ENCODE data around the gene RASA3. TPM values are rescaled to one million over a fixed set of nuclear protein-coding genes. Genes with fewer than 3 reads are reported as not detected.

Gene RASA3
- total RNA-seq, 1 donor from 2014 or later, result 29.9 TPM

DNA sequence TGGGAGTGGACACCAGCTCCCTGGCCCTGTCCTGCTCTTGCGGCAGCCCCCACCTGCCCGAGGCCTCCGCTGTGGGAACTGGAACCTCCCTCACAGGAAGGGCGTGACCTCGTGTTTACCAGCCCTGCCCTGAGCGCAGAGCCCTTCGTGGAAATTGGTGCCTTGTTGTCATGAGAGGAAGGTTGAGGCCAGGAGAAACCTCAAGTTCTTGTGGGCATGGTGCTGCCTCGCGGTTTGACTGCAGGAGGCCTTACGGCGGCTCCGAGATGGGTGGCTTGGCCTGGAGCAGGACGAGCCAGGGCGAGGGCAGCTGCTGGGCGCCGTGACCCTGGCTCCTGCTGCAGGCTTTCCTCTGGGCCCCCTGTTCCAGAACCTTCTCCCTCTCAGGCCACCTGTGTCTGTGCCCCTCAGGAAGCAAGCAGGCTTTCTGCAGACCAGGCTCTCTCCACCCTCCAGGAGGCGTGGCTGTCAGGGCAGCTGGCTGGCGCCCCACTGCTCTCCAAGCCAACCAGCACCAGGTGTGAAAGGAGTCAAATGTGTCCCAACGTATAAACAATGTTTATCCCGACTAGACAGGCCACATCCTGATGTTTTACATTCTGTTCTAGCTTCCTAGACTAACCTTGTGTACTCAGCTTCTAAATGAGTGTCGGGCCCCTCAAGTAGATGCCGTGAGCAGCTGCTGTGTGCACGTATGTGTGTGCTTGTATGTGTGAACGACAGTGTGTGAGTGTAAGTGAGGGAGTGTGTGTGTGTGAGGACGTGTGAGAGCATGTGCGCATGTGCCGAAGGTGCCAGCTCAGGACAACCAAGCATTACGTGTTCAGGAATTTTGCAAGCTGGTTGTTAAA lies 10.4 kb upstream of the RASA3 start:
- DNase-seq (ENCODE audit: low spot score), result peak; percentile 74
- Mint-ChIP-seq H3K4me1 (ENCODE audit: low read depth) (no peaks in the 10 kb centered on the region), H3K27me3 (ENCODE audit: low read depth) (peaks cover 2% of the 10 kb centered on the region), H3K36me3 (ENCODE audit: low read depth) (no peaks in the 10 kb centered on the region), H3K9me3 (ENCODE audit: low read depth) (no peaks in the 10 kb centered on the region), H3K4me3 (ENCODE audit: unreplicated experiment) (no peak overlapping the region), H3K27ac (ENCODE audit: unreplicated experiment) (no peak overlapping the region)
- TF ChIP-seq, protein P1, sequence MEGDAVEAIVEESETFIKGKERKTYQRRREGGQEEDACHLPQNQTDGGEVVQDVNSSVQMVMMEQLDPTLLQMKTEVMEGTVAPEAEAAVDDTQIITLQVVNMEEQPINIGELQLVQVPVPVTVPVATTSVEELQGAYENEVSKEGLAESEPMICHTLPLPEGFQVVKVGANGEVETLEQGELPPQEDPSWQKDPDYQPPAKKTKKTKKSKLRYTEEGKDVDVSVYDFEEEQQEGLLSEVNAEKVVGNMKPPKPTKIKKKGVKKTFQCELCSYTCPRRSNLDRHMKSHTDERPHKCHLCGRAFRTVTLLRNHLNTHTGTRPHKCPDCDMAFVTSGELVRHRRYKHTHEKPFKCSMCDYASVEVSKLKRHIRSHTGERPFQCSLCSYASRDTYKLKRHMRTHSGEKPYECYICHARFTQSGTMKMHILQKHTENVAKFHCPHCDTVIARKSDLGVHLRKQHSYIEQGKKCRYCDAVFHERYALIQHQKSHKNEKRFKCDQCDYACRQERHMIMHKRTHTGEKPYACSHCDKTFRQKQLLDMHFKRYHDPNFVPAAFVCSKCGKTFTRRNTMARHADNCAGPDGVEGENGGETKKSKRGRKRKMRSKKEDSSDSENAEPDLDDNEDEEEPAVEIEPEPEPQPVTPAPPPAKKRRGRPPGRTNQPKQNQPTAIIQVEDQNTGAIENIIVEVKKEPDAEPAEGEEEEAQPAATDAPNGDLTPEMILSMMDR (IDR thresholded peaks at IDR 0.05), result no peak

GRCh38 chr13:114142137-114142550 lies 9.7 kb upstream of the RASA3 start:
- Mint-ChIP-seq H3K4me1 (ENCODE audit: low read depth) (no peaks in the 10 kb centered on the region), H3K27me3 (ENCODE audit: low read depth) (peaks cover 2% of the 10 kb centered on the region), H3K36me3 (ENCODE audit: low read depth) (no peaks in the 10 kb centered on the region), H3K4me3 (ENCODE audit: unreplicated experiment) (no peak overlapping the region), H3K27ac (ENCODE audit: unreplicated experiment) (no peak overlapping the region), H3K9me3 (ENCODE audit: low read depth) (no peaks in the 10 kb centered on the region)
- peak; percentile 74 for DNase-seq (ENCODE audit: low spot score)
- TF ChIP-seq, protein P1 (IDR thresholded peaks at IDR 0.05), result no peak

- H3K27me3 Mint-ChIP-seq (ENCODE audit: low read depth), result peaks cover 2% of the 10 kb centered on the region
- no peaks in the 10 kb centered on the region for H3K4me1 Mint-ChIP-seq (ENCODE audit: low read depth)
- DNase-seq (ENCODE audit: low spot score), result peak; percentile 21
- TF ChIP-seq, protein P1 (IDR thresholded peaks at IDR 0.05), result no peak
- no peak overlapping the region for H3K4me3 Mint-ChIP-seq (ENCODE audit: unreplicated experiment)
- no peaks in the 10 kb centered on the region for H3K9me3 Mint-ChIP-seq (ENCODE audit: low read depth)
- H3K36me3 Mint-ChIP-seq (ENCODE audit: low read depth), result no peaks in the 10 kb centered on the region
- no peak overlapping the region for H3K27ac Mint-ChIP-seq (ENCODE audit: unreplicated experiment)
Observed at GRCh38 chr13:114141261-114141996, 9.0 kb upstream of the RASA3 start.

DNA sequence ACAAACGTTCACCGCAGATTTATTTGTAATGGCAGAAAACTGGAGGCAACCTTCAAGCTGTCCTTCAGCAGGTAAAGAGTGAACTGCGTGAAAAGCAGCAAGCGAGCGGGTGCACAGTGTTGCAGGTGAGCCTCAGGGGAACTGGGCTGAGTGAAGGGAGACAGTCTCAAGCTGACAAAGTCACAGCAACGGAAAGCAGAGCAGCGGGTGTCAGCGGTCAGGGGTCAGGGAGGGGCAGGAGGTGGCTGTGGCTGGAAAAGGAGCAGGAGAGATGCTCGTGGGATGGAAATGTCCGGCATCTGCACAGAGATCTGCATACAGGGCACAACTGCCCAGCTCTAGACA lies 8.5 kb upstream of the RASA3 start:
- H3K27ac Mint-ChIP-seq (ENCODE audit: unreplicated experiment), result no peak overlapping the region
- H3K4me1 Mint-ChIP-seq (ENCODE audit: low read depth), result no peaks in the 10 kb centered on the region
- TF ChIP-seq, protein P1 (IDR thresholded peaks at IDR 0.05), result no peak
- DNase-seq (ENCODE audit: low spot score), result peak; percentile 49
- H3K27me3 Mint-ChIP-seq (ENCODE audit: low read depth), result peaks cover 2% of the 10 kb centered on the region
- H3K36me3 Mint-ChIP-seq (ENCODE audit: low read depth), result no peaks in the 10 kb centered on the region
- no peak overlapping the region for H3K4me3 Mint-ChIP-seq (ENCODE audit: unreplicated experiment)
- no peaks in the 10 kb centered on the region for H3K9me3 Mint-ChIP-seq (ENCODE audit: low read depth)

- peak; percentile 48 for DNase-seq (ENCODE audit: low spot score)
- no peaks in the 10 kb centered on the region for H3K9me3 Mint-ChIP-seq (ENCODE audit: low read depth)
- TF ChIP-seq, protein P1 (IDR thresholded peaks at IDR 0.05), result no peak
- no peaks in the 10 kb centered on the region for H3K36me3 Mint-ChIP-seq (ENCODE audit: low read depth)
- no peak overlapping the region for H3K4me3 Mint-ChIP-seq (ENCODE audit: unreplicated experiment)
- no peaks in the 10 kb centered on the region for H3K4me1 Mint-ChIP-seq (ENCODE audit: low read depth)
- H3K27ac Mint-ChIP-seq (ENCODE audit: unreplicated experiment), result no peak overlapping the region
- H3K27me3 Mint-ChIP-seq (ENCODE audit: low read depth), result peaks cover 2% of the 10 kb centered on the region
Observed at GRCh38 chr13:114140131-114140905, 7.9 kb upstream of the RASA3 start.

All from chondrocyte (in vitro differentiated cells).